Gastroesophageal sphincter (tissue), 2 donors: Measurements from ENCODE around the gene GRB2.

Experiments
- POLR2A ChIP-seq, 2 donors: fragments of 450-650 bp; IDR thresholded peaks; one replicate each; pipeline ENCODE4 v1.6.1; 2017; ENCODE audit warnings: antibody characterized with exemption in 2 of 2, mild to moderate bottlenecking in 2 of 2, moderate library complexity in 1 of 2
- POLR2AphosphoS5 ChIP-seq: sonication (generic); formaldehyde crosslinking; IDR thresholded peaks from one replicate; pipeline ENCODE4 v1.6.1; 2017; ENCODE audit warnings: antibody characterized with exemption

DNA sequence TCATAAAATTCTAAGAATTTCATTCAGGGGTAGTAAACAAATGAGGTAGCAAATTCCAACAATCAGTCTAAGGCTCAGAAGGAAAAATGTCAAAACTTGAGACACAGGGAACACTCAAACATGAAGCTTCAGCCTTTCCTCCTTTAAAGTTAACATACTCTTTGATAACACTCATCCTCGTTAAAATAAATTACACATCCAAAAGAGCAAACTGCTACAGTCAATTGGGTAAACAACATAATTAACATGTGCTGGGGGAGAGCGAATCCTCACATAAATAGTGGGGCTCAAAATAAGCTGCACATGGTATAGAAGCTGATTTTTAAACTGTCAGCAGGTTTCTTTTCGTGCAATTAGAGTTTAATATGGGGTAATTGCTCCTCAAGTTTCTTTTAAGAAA, 12.9 kb downstream of the GRB2 start:
- TF ChIP-seq POLR2AphosphoS5 (no peak), POLR2A (IDR thresholded peaks at IDR 0.05) (no peak)
